ENCODE measurements around the gene ANKRD44.

The ANKRD44 gene

GRCh38 chr2:197144183-197144582 is 166.4 kb downstream of the ANKRD44 start:
- in situ Hi-C loops (cut with MboI; ENCODE audit: low sequenced_read_pairs), result no loop called here
- no peaks in the 10 kb centered on the region for H3K4me1 ChIP-seq
- no peaks in the 10 kb centered on the region for H3K36me3 ChIP-seq (replicated peaks)
- no peaks in the 10 kb centered on the region for H3K9me3 ChIP-seq
- no peaks in the 10 kb centered on the region for H3K27me3 ChIP-seq (ENCODE audit: low read depth)
- no peak overlapping the region for H3K4me3 ChIP-seq
- no peak for DNase-seq (ENCODE audit: low spot score in 2 of 2)

GRCh38 chr2:197141702-197142473 is 168.7 kb downstream of the ANKRD44 start:
- no peak for DNase-seq (ENCODE audit: low spot score in 2 of 2)
- in situ Hi-C loops (cut with MboI; ENCODE audit: low sequenced_read_pairs), result no loop called here
- Histone ChIP-seq H3K4me3 (no peak overlapping the region), H3K4me1 (no peaks in the 10 kb centered on the region), H3K36me3 (replicated peaks) (no peaks in the 10 kb centered on the region), H3K9me3 (no peaks in the 10 kb centered on the region), H3K27me3 (ENCODE audit: low read depth) (no peaks in the 10 kb centered on the region; the same call in 1 of the 2 replicates)

- DNase-seq (ENCODE audit: low spot score in 2 of 2), result no peak
- Histone ChIP-seq H3K9me3 (no peaks in the 10 kb centered on the region), H3K27me3 (ENCODE audit: low read depth) (no peaks in the 10 kb centered on the region; the same call in 1 of the 2 replicates), H3K4me3 (no peak overlapping the region), H3K36me3 (replicated peaks) (no peaks in the 10 kb centered on the region), H3K4me1 (no peaks in the 10 kb centered on the region)
- in situ Hi-C loops (cut with MboI; ENCODE audit: low sequenced_read_pairs), result no loop called here
Measured at GRCh38 chr2:197140045-197140444, 170.5 kb downstream of the ANKRD44 start.

GRCh38 chr2:197138506-197138905 is 172.1 kb downstream of the ANKRD44 start:
- Histone ChIP-seq H3K27me3 (ENCODE audit: low read depth) (no peaks in the 10 kb centered on the region; the same call in 1 of the 2 replicates), H3K9me3 (no peaks in the 10 kb centered on the region)
- in situ Hi-C loops (cut with MboI; ENCODE audit: low sequenced_read_pairs), result no loop called here

GRCh38 chr2:197137826-197138477 is 172.6 kb downstream of the ANKRD44 start:
- H3K4me3 ChIP-seq, result no peak overlapping the region
- no peaks in the 10 kb centered on the region for H3K4me1 ChIP-seq
- in situ Hi-C loops (cut with MboI; ENCODE audit: low sequenced_read_pairs), result no loop called here
- no peaks in the 10 kb centered on the region for H3K36me3 ChIP-seq (replicated peaks)
- DNase-seq (ENCODE audit: low spot score in 2 of 2), result no peak
- H3K9me3 ChIP-seq, result no peaks in the 10 kb centered on the region
- H3K27me3 ChIP-seq (ENCODE audit: low read depth), result no peaks in the 10 kb centered on the region; the same call in 1 of the 2 replicates

More at GRCh38 chr2:197138506-197138905, 172.1 kb downstream of the ANKRD44 start:
- DNase-seq (ENCODE audit: low spot score in 2 of 2), result no peak
- Histone ChIP-seq H3K4me3 (no peak overlapping the region), H3K36me3 (replicated peaks) (no peaks in the 10 kb centered on the region), H3K4me1 (no peaks in the 10 kb centered on the region)

GRCh38 chr2:197137231-197137630 is 173.3 kb downstream of the ANKRD44 start:
- H3K36me3 ChIP-seq (replicated peaks), result no peaks in the 10 kb centered on the region
- H3K27me3 ChIP-seq (ENCODE audit: low read depth), result no peaks in the 10 kb centered on the region; the same call in 1 of the 2 replicates
- no peak overlapping the region for H3K4me3 ChIP-seq
- in situ Hi-C loops (cut with MboI; ENCODE audit: low sequenced_read_pairs), result no loop called here
- no peaks in the 10 kb centered on the region for H3K4me1 ChIP-seq
- no peaks in the 10 kb centered on the region for H3K9me3 ChIP-seq
- no peak for DNase-seq (ENCODE audit: low spot score in 2 of 2)

- Histone ChIP-seq H3K27me3 (ENCODE audit: low read depth) (no peaks in the 10 kb centered on the region; the same call in 1 of the 2 replicates), H3K4me1 (no peaks in the 10 kb centered on the region), H3K36me3 (replicated peaks) (no peaks in the 10 kb centered on the region), H3K9me3 (no peaks in the 10 kb centered on the region), H3K4me3 (no peak overlapping the region)
- in situ Hi-C loops (cut with MboI; ENCODE audit: low sequenced_read_pairs), result no loop called here
- no peak for DNase-seq (ENCODE audit: low spot score in 2 of 2)
Measured at GRCh38 chr2:197136452-197136851, 174.1 kb downstream of the ANKRD44 start.

GRCh38 chr2:197135806-197136205 is 174.8 kb downstream of the ANKRD44 start:
- Histone ChIP-seq H3K9me3 (no peaks in the 10 kb centered on the region), H3K27me3 (ENCODE audit: low read depth) (no peaks in the 10 kb centered on the region; the same call in 1 of the 2 replicates), H3K4me3 (no peak overlapping the region), H3K4me1 (no peaks in the 10 kb centered on the region), H3K36me3 (replicated peaks) (no peaks in the 10 kb centered on the region)
- in situ Hi-C loops (cut with MboI; ENCODE audit: low sequenced_read_pairs), result no loop called here
- no peak for DNase-seq (ENCODE audit: low spot score in 2 of 2)

GRCh38 chr2:197134206-197134605 is 176.4 kb downstream of the ANKRD44 start:
- Histone ChIP-seq H3K4me3 (no peak overlapping the region), H3K4me1 (no peaks in the 10 kb centered on the region)

GRCh38 chr2:197131558-197131855 is 179.1 kb downstream of the ANKRD44 start:
- no peaks in the 10 kb centered on the region for H3K9me3 ChIP-seq
- no peak for DNase-seq (ENCODE audit: low spot score in 2 of 2)
- H3K27me3 ChIP-seq (ENCODE audit: low read depth), result no peaks in the 10 kb centered on the region
- H3K4me3 ChIP-seq, result no peak overlapping the region
- no peaks in the 10 kb centered on the region for H3K4me1 ChIP-seq
- in situ Hi-C loops (cut with MboI; ENCODE audit: low sequenced_read_pairs), result no loop called here
- H3K36me3 ChIP-seq (replicated peaks), result no peaks in the 10 kb centered on the region

More at GRCh38 chr2:197134206-197134605, 176.4 kb downstream of the ANKRD44 start:
- in situ Hi-C loops (cut with MboI; ENCODE audit: low sequenced_read_pairs), result no loop called here
- Histone ChIP-seq H3K36me3 (replicated peaks) (no peaks in the 10 kb centered on the region), H3K9me3 (no peaks in the 10 kb centered on the region), H3K27me3 (ENCODE audit: low read depth) (no peaks in the 10 kb centered on the region; the same call in 1 of the 2 replicates)
- DNase-seq (ENCODE audit: low spot score in 2 of 2), result no peak

- Histone ChIP-seq H3K4me3 (no peak overlapping the region), H3K36me3 (replicated peaks) (no peaks in the 10 kb centered on the region), H3K4me1 (no peaks in the 10 kb centered on the region), H3K27me3 (ENCODE audit: low read depth) (no peaks in the 10 kb centered on the region), H3K9me3 (no peaks in the 10 kb centered on the region)
- DNase-seq (ENCODE audit: low spot score in 2 of 2), result no peak
- in situ Hi-C loops (cut with MboI; ENCODE audit: low sequenced_read_pairs), result no loop called here
Measured at GRCh38 chr2:197130318-197130717, 180.3 kb downstream of the ANKRD44 start.

GRCh38 chr2:197128897-197129296 is 181.7 kb downstream of the ANKRD44 start:
- DNase-seq (ENCODE audit: low spot score in 2 of 2), result no peak
- Histone ChIP-seq H3K4me3 (no peak overlapping the region), H3K9me3 (no peaks in the 10 kb centered on the region), H3K4me1 (no peaks in the 10 kb centered on the region), H3K27me3 (ENCODE audit: low read depth) (no peaks in the 10 kb centered on the region), H3K36me3 (replicated peaks) (no peaks in the 10 kb centered on the region)
- in situ Hi-C loops (cut with MboI; ENCODE audit: low sequenced_read_pairs), result no loop called here

GRCh38 chr2:197128126-197128525 is 182.5 kb downstream of the ANKRD44 start:
- no peaks in the 10 kb centered on the region for H3K27me3 ChIP-seq (ENCODE audit: low read depth)
- no peaks in the 10 kb centered on the region for H3K9me3 ChIP-seq
- no peak for DNase-seq (ENCODE audit: low spot score in 2 of 2)
- in situ Hi-C loops (cut with MboI; ENCODE audit: low sequenced_read_pairs), result no loop called here
- H3K4me1 ChIP-seq, result no peaks in the 10 kb centered on the region
- no peak overlapping the region for H3K4me3 ChIP-seq
- H3K36me3 ChIP-seq (replicated peaks), result no peaks in the 10 kb centered on the region

GRCh38 chr2:197126630-197127352 is 183.8 kb downstream of the ANKRD44 start:
- DNase-seq (ENCODE audit: low spot score in 2 of 2), result no peak
- H3K4me1 ChIP-seq, result no peaks in the 10 kb centered on the region
- no peaks in the 10 kb centered on the region for H3K9me3 ChIP-seq
- no peak overlapping the region for H3K4me3 ChIP-seq
- no peaks in the 10 kb centered on the region for H3K27me3 ChIP-seq (ENCODE audit: low read depth)
- in situ Hi-C loops (cut with MboI; ENCODE audit: low sequenced_read_pairs), result no loop called here
- H3K36me3 ChIP-seq (replicated peaks), result no peaks in the 10 kb centered on the region
